GM18951 (cell line): ENCODE measurements around the gene KRT72.
"Not testable (repeated sequence)": the region's sequence is repeated elsewhere in the genome, so short reads cannot be mapped to it uniquely, and the experiment has no call there.

Source experiments
- POLR2A ChIP-seq: IDR thresholded peaks from 4 replicates; pipeline ENCODE4 v1.6.1; 2011; ENCODE audit warnings: mild to moderate bottlenecking; ENCODE audit not compliant: insufficient read length, insufficient read depth; ENCODE audit errors: extremely low read depth
- in situ Hi-C: fragments of 300-500 bp; cut with MboI; formaldehyde crosslinking; loops from one replicate; pipeline ENCODE4 v1.12.0; 2022; ENCODE audit warnings: low sequenced_read_pairs, mixed read lengths, inconsistent platforms; ENCODE audit not compliant: unreplicated experiment

The KRT72 gene

DNA sequence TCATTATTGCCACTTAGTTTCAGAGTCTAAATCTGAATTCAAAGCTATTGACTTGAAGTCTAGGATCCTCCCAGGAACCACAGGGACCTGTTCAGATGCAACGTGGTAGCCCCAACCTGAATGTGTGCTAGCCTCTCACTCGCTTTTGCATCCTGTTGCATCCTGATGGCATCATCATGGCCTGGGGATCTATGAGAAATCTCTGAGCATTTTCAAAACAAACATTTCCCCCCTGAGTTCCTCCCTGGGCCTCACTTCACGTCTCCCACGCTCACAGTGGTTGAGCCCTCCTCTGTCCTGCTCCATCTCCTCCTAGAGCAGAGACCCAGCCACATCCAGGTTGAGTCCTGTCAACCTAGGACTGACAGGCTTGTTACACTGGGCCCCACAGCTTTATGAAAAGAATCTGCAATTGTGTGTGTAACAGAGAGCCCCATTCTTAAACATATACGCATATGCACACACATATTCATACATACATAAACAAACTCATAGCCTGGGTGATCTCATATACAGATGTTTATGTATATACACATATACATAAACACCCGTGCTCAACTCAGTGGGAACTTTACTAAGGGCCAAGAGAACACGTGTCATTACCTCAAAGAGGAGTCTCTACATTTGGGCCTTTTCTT lies 5.4 kb upstream of the KRT72 start:
- in situ Hi-C loops: no loop called here
- TF ChIP-seq POLR2A: no peak

DNA sequence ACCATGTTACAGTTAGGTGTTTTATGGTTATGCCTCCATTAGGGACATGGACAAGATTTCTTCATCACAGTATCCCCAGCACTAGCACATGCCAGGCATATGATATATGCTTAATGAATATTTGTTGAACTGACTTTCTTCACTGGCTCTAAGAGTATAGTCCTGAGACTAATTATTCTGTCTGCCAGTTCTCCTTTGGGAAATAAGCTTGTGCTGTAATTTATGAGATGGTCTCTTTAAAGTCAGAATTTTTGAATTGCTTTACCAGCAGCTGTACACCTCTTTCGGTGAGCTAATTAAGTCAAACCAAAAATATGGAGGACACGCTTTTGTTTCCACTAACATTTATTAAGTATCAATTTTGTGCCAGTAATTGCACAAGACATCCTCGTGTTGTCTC lies 4.8 kb upstream of the KRT72 start:
- in situ Hi-C loops: no loop called here
- no peak for TF ChIP-seq POLR2A

DNA sequence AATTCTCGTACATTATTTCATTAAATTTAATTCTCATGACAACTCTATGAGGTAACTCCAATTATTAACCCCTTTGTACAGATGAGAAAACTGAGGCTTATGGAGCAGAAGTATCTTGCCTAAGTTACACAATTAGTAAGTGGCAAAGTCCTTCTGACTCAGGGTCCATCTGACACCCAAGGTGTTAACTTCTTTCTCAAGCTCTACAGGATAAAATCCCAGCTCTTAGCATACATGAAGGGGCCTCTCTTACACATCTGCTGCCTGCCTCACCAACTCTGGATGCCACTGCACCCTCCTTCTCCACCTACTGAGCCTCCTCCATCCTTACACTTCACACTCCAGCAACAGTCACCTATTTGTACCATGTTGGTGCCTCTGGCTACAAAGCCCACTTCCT lies 4.3 kb upstream of the KRT72 start:
- no peak for TF ChIP-seq POLR2A
- in situ Hi-C loops: no loop called here

DNA sequence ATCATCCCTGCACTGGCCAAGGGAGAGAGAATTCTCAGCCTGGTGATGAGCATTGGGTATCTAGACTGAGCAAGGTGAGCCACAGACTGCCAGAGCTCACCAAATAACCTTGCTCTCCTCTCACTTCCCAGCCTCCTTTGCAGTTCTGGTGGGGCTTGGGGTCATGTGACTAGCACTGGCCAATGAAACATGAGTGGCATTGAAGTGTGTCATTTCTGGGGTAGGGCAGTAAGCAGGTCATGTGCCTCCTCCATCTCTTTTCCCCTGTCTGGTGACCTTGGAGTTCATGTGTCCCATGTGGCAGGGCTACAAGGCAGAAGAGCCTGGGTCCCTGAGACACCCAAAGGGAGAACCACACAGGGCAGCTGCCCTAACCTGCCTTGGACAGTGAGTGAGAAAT lies 3.6 kb upstream of the KRT72 start:
- TF ChIP-seq POLR2A: no peak
- in situ Hi-C loops: no loop called here

DNA sequence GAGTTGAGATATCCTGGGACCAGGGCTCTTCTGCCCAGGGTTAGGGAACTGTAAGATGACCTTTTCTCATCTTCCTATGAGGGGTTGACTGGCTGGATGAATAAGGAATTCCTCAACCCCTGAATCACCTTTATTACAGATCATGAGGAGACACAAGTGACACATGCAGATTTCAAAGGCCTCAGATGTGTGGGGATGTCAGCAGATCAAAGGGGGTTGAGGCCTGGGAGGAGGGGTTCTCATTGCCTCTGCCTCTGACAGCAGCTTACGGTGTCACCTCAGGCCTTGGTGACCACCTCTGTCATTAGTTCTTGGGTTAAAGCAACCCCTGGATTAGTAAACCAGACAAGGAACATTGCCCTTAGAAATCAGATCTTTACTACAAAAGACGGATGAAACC lies 2.1 kb upstream of the KRT72 start:
- TF ChIP-seq POLR2A: no peak
- in situ Hi-C loops: no loop called here

DNA sequence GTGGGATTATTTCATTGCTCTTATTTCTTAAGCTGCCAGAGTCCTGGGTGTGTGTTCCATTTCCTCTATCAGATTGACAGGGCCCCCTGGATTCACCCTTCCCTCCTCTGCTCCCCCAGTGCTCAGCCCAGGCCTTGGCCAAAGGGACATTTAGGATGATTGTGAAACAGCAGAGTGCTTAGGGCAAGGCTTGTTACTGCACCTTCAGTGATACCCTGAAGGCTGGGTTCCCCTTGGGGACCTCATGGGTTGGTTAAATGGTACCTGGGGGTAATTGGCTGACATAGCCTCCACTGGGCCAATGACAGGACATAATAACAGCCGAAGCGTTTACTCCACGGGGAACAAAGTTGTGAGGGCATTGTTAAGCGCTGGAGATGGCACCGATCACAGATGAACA lies 1.3 kb upstream of the KRT72 start:
- in situ Hi-C loops: no loop called here
- TF ChIP-seq POLR2A: no peak

DNA sequence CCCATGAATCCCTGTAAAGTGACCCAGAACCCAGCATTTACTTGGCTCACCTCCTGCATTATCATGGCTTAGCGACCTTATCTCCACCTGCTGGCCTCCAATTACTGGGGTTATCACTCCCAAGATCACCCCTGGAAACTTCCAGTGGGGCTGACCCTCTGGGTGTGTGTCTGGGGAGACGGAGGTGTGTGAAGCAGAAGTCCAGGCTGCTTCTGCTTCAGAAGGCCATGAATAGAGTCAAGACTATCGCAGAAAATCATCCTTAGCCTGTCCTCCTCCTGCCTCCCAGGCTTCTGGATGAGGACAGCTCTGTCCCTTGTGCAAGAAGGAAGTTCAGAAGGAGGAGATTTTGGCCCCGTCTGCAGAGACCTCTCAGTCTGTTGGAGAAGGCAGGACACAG lies 408 bp upstream of the KRT72 start:
- in situ Hi-C loops: no loop called here
- no peak for TF ChIP-seq POLR2A

DNA sequence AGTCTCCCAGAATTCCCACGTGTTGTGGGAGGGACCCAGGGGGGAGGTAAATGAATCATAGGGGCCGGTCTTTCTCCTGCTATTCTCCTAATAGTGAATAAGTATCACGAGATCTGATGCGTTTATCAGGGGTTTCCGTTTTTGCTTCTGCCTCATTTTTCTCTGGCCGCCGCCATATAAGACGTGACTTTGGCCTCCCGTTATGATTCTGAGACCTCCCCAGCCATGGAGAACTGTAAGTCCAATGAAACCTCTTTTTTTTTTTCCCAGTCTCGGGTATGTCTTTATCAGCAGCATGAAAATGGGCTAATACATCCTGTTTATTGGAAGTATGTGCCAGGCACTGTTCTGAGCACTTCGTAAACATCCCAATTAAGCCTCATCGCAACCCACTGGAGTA lies 788 bp downstream of the KRT72 start:
- in situ Hi-C loops: no loop called here
- TF ChIP-seq POLR2A: no peak

DNA sequence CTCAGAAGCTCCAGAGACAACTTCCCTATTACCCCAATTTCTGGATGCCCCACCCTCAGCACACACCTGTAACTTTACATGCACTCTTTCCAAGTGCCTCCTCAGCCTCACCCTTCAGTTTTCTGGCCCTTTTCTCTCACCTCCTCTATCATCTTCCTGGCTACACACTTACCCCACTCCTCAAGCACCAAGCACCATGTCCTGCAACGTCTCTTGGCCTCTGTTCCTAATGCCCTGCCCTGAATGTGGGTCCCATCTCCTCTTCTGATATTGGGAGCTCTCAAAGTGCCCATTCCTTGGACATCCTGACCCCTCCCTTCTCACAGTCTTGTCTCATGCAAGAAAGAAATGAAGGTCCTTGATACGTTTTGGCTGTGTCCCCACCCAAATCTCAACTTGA lies 1.2 kb downstream of the KRT72 start:
- in situ Hi-C loops: no loop called here
- no peak for TF ChIP-seq POLR2A

DNA sequence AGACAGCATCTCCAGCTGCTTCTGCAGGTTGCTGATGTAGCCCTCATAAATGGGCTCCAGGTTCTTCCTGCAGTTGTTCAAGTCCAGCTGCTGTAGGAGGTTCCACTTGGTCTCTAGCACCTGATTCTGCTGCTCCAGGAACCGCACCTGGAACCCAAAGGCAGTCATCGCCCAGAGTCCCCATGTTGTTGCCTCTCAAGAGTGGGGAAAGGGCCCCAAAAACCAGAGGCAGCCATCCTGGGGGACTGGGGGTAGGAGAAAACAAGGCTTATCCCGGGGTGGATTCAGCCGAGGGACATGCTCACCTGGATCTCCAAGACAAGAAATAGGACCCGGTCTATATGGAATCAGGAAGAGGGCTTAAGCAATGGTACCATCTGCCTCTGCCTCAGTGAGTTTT lies 2.3 kb downstream of the KRT72 start:
- in situ Hi-C loops: no loop called here

DNA sequence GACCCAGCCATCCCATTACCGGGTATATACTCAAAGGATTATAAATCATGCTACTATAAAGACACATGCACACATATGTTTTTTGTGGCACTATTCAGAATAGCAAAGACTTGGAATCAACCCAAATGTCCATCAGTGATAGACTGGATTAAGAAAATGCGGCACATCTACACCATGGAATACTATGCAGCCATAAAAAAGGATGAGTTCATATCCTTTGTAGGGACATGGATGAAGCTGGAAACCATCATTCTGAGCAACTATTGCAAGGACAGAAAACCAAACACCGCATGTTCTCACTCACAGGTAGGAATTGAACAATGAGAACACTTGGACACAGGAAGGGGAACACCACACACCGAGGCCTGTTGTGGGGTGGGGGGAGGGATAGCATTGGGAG lies 7.0 kb downstream of the KRT72 start:
- in situ Hi-C loops: not testable (repeated sequence)

More for the DNA sequence above, 2.3 kb downstream of the KRT72 start:
- TF ChIP-seq POLR2A: no peak

DNA sequence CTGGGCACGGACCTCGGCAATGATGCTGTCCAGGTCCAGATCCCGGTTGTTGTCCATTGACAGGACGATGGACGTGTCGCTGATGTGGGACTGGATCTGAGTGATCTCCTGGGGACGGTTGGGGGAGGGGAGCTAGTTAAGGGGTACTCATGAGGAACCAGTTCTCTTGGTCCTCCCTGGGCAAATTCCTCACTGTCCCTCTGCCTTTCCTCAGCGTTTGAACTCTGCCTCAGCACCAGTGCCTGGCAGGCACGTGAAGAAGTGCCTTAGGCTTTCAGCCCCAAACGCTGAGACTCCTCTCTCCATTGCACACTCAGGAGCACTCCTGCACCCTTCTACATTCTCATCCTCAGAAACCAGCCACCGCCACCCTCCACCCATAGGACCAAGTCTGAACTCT lies 9.7 kb downstream of the KRT72 start:
- in situ Hi-C loops: no loop called here
- no peak for TF ChIP-seq POLR2A

DNA sequence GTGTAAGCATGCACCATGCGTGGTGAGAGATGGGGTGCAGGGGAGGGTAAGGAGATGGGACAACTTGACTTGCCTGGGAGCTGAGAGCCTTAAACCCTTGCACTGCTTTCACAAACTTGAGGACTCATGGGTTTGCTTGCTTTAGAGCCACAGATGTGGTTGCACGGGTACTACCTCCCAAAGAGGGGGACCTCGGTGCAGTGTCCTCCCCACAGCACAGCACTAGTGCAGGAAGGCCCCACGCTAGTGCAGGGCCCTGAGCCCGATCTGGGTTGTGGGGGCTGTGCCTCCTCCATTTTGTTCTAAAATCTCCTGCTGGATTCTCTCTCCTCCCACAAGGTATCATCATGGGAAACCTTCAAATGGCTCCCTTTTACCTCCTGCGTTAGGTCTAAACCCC lies 11.2 kb downstream of the KRT72 start:
- in situ Hi-C loops: no loop called here
- TF ChIP-seq POLR2A: no peak

DNA sequence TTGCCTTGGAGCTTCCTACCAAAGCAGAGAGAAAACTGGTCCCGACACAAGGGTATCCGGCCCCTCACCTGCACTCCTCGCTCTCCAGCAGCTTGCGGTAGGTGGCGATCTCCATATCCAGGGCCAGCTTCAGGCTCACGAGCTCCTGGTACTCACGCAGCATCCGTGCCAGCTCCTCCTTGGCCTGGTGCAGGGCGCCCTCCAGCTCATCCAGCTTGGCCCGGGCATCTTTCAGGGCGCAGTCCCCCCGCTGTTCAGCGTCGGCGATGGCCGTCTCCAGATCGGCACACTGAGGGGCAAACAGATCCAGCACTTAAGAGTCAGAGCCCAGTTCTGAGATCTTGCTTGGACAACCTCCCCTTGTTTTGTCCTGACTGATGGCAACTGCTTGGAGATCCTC lies 13.7 kb downstream of the KRT72 start:
- in situ Hi-C loops: no loop called here
- TF ChIP-seq POLR2A: no peak

DNA sequence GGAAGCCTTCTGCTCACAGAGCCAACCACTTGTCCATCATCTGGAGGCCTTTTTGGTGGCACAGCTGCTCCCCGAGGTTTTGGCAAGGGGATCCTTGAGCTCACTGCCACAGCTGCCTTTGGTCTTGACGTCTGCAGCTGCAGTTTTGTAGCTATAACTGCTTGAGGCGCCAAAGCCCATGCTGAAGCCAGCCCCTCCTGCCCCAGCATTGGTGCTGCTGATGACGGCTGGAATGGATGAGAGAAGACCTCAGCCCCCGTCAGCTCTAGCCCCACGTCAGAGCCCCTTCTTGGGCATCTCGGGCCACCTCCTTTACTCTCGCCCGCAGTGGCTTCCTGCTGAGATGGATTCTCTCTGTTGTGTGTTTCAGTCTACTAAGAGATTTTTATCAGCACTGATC lies 15.3 kb downstream of the KRT72 start:
- in situ Hi-C loops: no loop called here
- TF ChIP-seq POLR2A: no peak
